ENCODE data around the gene CFAP221. TPM values are rescaled to one million over a fixed set of nuclear protein-coding genes. Genes with fewer than 3 reads are reported as not detected.

Gene CFAP221
- total RNA-seq, 1 donor from 2014 or later = 0.61 TPM

- no peak overlapping the region for H3K27ac ChIP-seq (ENCODE audit: low read depth, low read length)
- DNase-seq (ENCODE audit: low read depth) = no peak
- FAIRE-seq = no peak
Observed at GRCh38 chr2:119598596-119599263, 54.5 kb downstream of the CFAP221 start.

GRCh38 chr2:119599384-119599783 lies 55.1 kb downstream of the CFAP221 start:
- Mint-ChIP-seq H3K4me3 (ENCODE audit: unreplicated experiment) (no peak overlapping the region), H3K4me1 (ENCODE audit: low read depth, unreplicated experiment) (no peaks in the 10 kb centered on the region), H3K27me3 (ENCODE audit: low read depth, unreplicated experiment) (peaks cover 21% of the 10 kb centered on the region), H3K9me3 (ENCODE audit: unreplicated experiment) (no peaks in the 10 kb centered on the region), H3K36me3 (ENCODE audit: low read depth, unreplicated experiment) (no peaks in the 10 kb centered on the region), H3K27ac (ENCODE audit: unreplicated experiment) (no peak overlapping the region)
- no peak overlapping the region for H3K4me3 ChIP-seq (ENCODE audit: insufficient read depth, low read depth, low read length)
- no peak for DNase-seq (ENCODE audit: low read depth)
- no peak overlapping the region for H3K27ac ChIP-seq (ENCODE audit: low read depth, low read length)
- no peaks in the 10 kb centered on the region for H3K4me1 ChIP-seq (ENCODE audit: insufficient read depth, low read length)
- H3K79me2 ChIP-seq (ENCODE audit: insufficient read depth, low read length) = no peaks in the 10 kb centered on the region
- no peak for FAIRE-seq
- H3K36me3 ChIP-seq (ENCODE audit: insufficient read depth, low read length) = no peaks in the 10 kb centered on the region
- H3K27me3 ChIP-seq (ENCODE audit: insufficient read depth, low read length) = peaks cover 5% of the 10 kb centered on the region
- H4K20me1 ChIP-seq (ENCODE audit: insufficient read depth, low read length) = no peaks in the 10 kb centered on the region
- no peak overlapping the region for H3K9ac ChIP-seq (ENCODE audit: low read length)
- no peaks in the 10 kb centered on the region for H3K9me3 ChIP-seq (ENCODE audit: insufficient read depth, low read depth, low read length)
- no peak overlapping the region for H3K4me2 ChIP-seq (ENCODE audit: low read length)
- no peak for TF ChIP-seq EZH2 (IDR thresholded peaks at IDR 0.05; ENCODE audit: insufficient read depth, low read length)
- no peak for TF ChIP-seq CTCF (IDR thresholded peaks at IDR 0.05; ENCODE audit: insufficient read depth, low read depth, low read length)
- H2AFZ ChIP-seq (ENCODE audit: low read depth, low read length) = no peak overlapping the region

More at GRCh38 chr2:119598596-119599263, 54.5 kb downstream of the CFAP221 start:
- no peak overlapping the region for H3K4me3 Mint-ChIP-seq (ENCODE audit: unreplicated experiment)
- no peaks in the 10 kb centered on the region for H3K36me3 Mint-ChIP-seq (ENCODE audit: low read depth, unreplicated experiment)
- no peak for TF ChIP-seq EZH2 (IDR thresholded peaks at IDR 0.05; ENCODE audit: insufficient read depth, low read length)
- TF ChIP-seq CTCF (IDR thresholded peaks at IDR 0.05; ENCODE audit: insufficient read depth, low read depth, low read length) = no peak
- no peaks in the 10 kb centered on the region for H3K79me2 ChIP-seq (ENCODE audit: insufficient read depth, low read length)
- H3K36me3 ChIP-seq (ENCODE audit: insufficient read depth, low read length) = no peaks in the 10 kb centered on the region
- no peaks in the 10 kb centered on the region for H3K4me1 Mint-ChIP-seq (ENCODE audit: low read depth, unreplicated experiment)
- H3K4me1 ChIP-seq (ENCODE audit: insufficient read depth, low read length) = no peaks in the 10 kb centered on the region
- no peak overlapping the region for H3K27ac Mint-ChIP-seq (ENCODE audit: unreplicated experiment)
- no peaks in the 10 kb centered on the region for H4K20me1 ChIP-seq (ENCODE audit: insufficient read depth, low read length)
- H2AFZ ChIP-seq (ENCODE audit: low read depth, low read length) = no peak overlapping the region
- H3K9me3 Mint-ChIP-seq (ENCODE audit: unreplicated experiment) = no peaks in the 10 kb centered on the region
- peaks cover 22% of the 10 kb centered on the region for H3K27me3 Mint-ChIP-seq (ENCODE audit: low read depth, unreplicated experiment)
- H3K4me2 ChIP-seq (ENCODE audit: low read length) = no peak overlapping the region
- H3K9ac ChIP-seq (ENCODE audit: low read length) = no peak overlapping the region
- no peak overlapping the region for H3K4me3 ChIP-seq (ENCODE audit: insufficient read depth, low read depth, low read length)
- peaks cover 5% of the 10 kb centered on the region for H3K27me3 ChIP-seq (ENCODE audit: insufficient read depth, low read length)
- no peaks in the 10 kb centered on the region for H3K9me3 ChIP-seq (ENCODE audit: insufficient read depth, low read depth, low read length)

GRCh38 chr2:119605096-119605495 lies 60.8 kb downstream of the CFAP221 start:
- Histone ChIP-seq H3K79me2 (ENCODE audit: insufficient read depth, low read length) (no peaks in the 10 kb centered on the region), H3K36me3 (ENCODE audit: insufficient read depth, low read length) (no peaks in the 10 kb centered on the region), H3K27me3 (ENCODE audit: insufficient read depth, low read length) (no peaks in the 10 kb centered on the region), H3K27ac (ENCODE audit: low read depth, low read length) (no peak overlapping the region), H3K9me3 (ENCODE audit: insufficient read depth, low read depth, low read length) (no peaks in the 10 kb centered on the region), H3K9ac (ENCODE audit: low read length) (no peak overlapping the region), H3K4me2 (ENCODE audit: low read length) (no peak overlapping the region), H3K4me1 (ENCODE audit: insufficient read depth, low read length) (no peaks in the 10 kb centered on the region), H4K20me1 (ENCODE audit: insufficient read depth, low read length) (no peaks in the 10 kb centered on the region), H3K4me3 (ENCODE audit: insufficient read depth, low read depth, low read length) (no peak overlapping the region), H2AFZ (ENCODE audit: low read depth, low read length) (no peak overlapping the region)
- Mint-ChIP-seq H3K36me3 (ENCODE audit: low read depth, unreplicated experiment) (no peaks in the 10 kb centered on the region), H3K4me3 (ENCODE audit: unreplicated experiment) (no peak overlapping the region), H3K27me3 (ENCODE audit: low read depth, unreplicated experiment) (peaks cover 24% of the 10 kb centered on the region), H3K4me1 (ENCODE audit: low read depth, unreplicated experiment) (no peaks in the 10 kb centered on the region), H3K9me3 (ENCODE audit: unreplicated experiment) (no peaks in the 10 kb centered on the region), H3K27ac (ENCODE audit: unreplicated experiment) (no peak overlapping the region)
- TF ChIP-seq CTCF (IDR thresholded peaks at IDR 0.05; ENCODE audit: insufficient read depth, low read depth, low read length) = no peak
- TF ChIP-seq EZH2 (IDR thresholded peaks at IDR 0.05; ENCODE audit: insufficient read depth, low read length) = no peak
- no peak for FAIRE-seq
- DNase-seq (ENCODE audit: low read depth) = no peak

Data from astrocyte (in vitro differentiated cells and primary cell).